Left lung (tissue), 10 donors: ENCODE measurements around the gene TTC5. TPM values are rescaled to one million over a fixed set of nuclear protein-coding genes. Genes with fewer than 3 reads are reported as not detected.

ENCODE experiments used
- ATAC-seq: fragments of 200-7000 bp; cut with Tn5 transposase; one replicate; pipeline ENCODE4 v1.9.1; 2020; ENCODE audit warnings: moderate library complexity
- DNase-seq, 4 donors: peaks; one replicate each; pipeline ENCODE4 v3.0.0-alpha.2; 2013 to 2020
- H3K27ac ChIP-seq, 2 donors: fragments of 200-600 bp; sonication (generic) in 1 of 2; one replicate each; pipeline versions ENCODE4 v1.5.0 to v1.8.0; 2020 to 2021
- H3K27me3 ChIP-seq, 2 donors: fragments of 200-600 bp; sonication (generic) in 1 of 2; one replicate each; pipeline versions ENCODE4 v1.5.0 to v1.8.0; 2020 to 2021
- H3K36me3 ChIP-seq, 2 donors: fragments of 200-600 bp; sonication (generic) in 1 of 2; one replicate each; pipeline versions ENCODE4 v1.5.0 to v1.8.0; 2020 to 2021
- H3K4me1 ChIP-seq, 2 donors: fragments of 200-600 bp; one replicate each; pipeline ENCODE4 v1.8.0; 2021
- H3K4me3 ChIP-seq, 2 donors: fragments of 200-600 bp; sonication (generic) in 1 of 2; one replicate each; pipeline versions ENCODE4 v1.5.0 to v1.8.0; 2020 to 2021; ENCODE audit warnings: mild to moderate bottlenecking in 1 of 2
- H3K9me3 ChIP-seq, 2 donors: fragments of 200-600 bp; sonication (generic) in 1 of 2; one replicate each; pipeline versions ENCODE4 v1.5.0 to v1.8.0; 2020 to 2021
- CTCF ChIP-seq, 2 donors: fragments of 200-600 bp; sonication (generic) in 1 of 2; IDR thresholded peaks; one replicate each; pipeline versions ENCODE4 v1.5.0 to v1.8.0; 2021; ENCODE audit warnings: antibody characterized with exemption in 2 of 2
- intact Hi-C, 2 donors: fragments of 100-400 bp; cut with DNase I; formaldehyde crosslinking; loops; one replicate each; pipeline versions ENCODE4 v1.11.2 to v1.14.2; 2022
- polyA plus RNA-seq, 6 donors: library from polyadenylated mRNA; unstranded; fragments of 120-200 nt; gene quantifications; one replicate each; pipeline ENCODE4 v1.2.1, GENCODE V29; 2013; ENCODE audit not compliant: insufficient read length in 6 of 6
- total RNA-seq, 2 donors: library from RNA; stranded (reverse); fragmentation: NEBNext Ultra II Directional; extraction: Animal tissue kit (Norgen Biotek cat#: 25700); gene quantifications; one replicate each; pipeline ENCODE4 v1.2.1, GENCODE V29; 2021
- donor health status: DM: no; HTN: yes; CAD: no.
- donor health status: DM: no; HTN: no; CAD: no.

TTC5 gene
- total and polyA plus RNA-seq, 8 donors: 16.6 to 27.6 (median 23.4) TPM

DNA sequence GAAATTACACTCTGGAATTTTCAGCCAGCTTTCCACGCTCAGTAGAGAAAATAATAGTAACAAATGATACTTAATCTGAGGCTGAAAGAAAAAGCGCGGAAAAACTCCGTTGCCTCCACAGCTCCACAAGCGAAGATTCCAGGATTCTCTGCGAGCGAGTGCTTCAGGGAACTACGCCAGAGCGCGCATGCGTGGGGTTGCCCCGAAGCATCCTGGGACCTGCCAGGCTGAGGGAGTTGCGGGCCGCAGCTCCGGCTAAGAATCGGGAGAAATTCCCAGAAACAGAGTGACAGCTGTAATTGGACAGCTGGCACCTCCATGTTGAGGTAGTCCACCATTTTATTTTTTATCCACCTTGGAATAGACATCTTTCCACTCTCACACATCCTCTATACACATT is 12.0 kb upstream of the TTC5 start:
- no peaks in the 10 kb centered on the region for H3K4me1 ChIP-seq
- H3K4me3 ChIP-seq: no peak overlapping the region
- intact Hi-C loops: no loop called here
- no peaks in the 10 kb centered on the region for H3K9me3 ChIP-seq
- H3K27me3 ChIP-seq: no peaks in the 10 kb centered on the region
- H3K27ac ChIP-seq: no peak overlapping the region
- peaks cover 0 to 88% of the 10 kb centered on the region in 2 donors for H3K36me3 ChIP-seq
- TF ChIP-seq CTCF (IDR thresholded peaks at IDR 0.05): no peak
- DNase-seq (no peak), ATAC-seq (no peak)

DNA sequence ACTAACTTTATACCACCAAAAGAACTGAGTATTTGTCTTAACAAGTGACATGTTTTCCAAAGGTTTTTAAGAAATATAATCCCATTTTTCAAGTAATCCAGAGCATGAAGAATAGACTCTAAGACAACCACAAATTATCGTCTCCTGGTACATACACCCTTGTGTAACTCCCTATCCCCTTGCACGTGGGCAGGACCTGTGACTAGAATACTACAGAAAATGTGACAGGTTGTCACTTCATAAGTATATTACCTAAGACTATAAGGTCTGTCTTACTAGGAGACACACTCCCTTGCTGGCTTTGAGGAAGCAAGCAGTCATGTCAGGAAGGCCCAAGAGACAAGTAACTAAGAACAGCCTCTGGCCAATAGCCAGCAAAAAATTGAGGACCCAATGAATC is 8.3 kb upstream of the TTC5 start:
- no peak for ATAC-seq
- Histone ChIP-seq H3K4me1 (no peaks in the 10 kb centered on the region), H3K4me3 (no peak overlapping the region), H3K27ac (no peak overlapping the region), H3K36me3 (peaks cover 0 to 75% of the 10 kb centered on the region in 2 donors), H3K27me3 (no peaks in the 10 kb centered on the region), H3K9me3 (no peaks in the 10 kb centered on the region)
- no peak for TF ChIP-seq CTCF (IDR thresholded peaks at IDR 0.05)
- DNase-seq: no peak
- intact Hi-C loops: no loop called here

DNA sequence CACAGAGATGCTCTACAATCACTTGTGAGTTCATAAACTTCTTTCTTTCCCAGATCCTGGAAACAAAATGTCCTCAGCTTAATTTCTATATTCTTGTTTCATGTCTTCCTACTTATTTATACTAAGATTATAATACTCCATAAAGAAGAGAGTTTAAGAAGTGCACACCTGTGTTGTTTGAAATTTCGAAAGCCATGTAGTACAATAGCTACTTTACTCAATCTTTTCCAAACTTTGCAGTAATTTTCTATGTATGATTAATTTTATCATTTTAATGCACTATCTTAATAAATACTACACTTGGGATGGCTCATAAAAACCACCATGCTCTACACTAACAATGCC is 300 bp upstream of the TTC5 start:
- Histone ChIP-seq H3K27ac (no peak overlapping the region), H3K36me3 (peaks cover 0 to 10% of the 10 kb centered on the region in 2 donors), H3K9me3 (no peaks in the 10 kb centered on the region), H3K27me3 (no peaks in the 10 kb centered on the region), H3K4me3 (peak overlapping the region in 1 of 2 donors; percentile 81), H3K4me1 (peaks cover 0 to 20% of the 10 kb centered on the region in 2 donors)
- DNase-seq (no peak), ATAC-seq (no peak)
- intact Hi-C loops: no loop called here
- TF ChIP-seq CTCF (IDR thresholded peaks at IDR 0.05): peak in 1 of 2 donors; percentile 26

- no peak overlapping the region for H3K4me3 ChIP-seq
- H3K36me3 ChIP-seq: peaks cover 0 to 48% of the 10 kb centered on the region in 2 donors
- peaks cover 0 to 20% of the 10 kb centered on the region in 2 donors for H3K4me1 ChIP-seq
- intact Hi-C loops: no loop called here
- no peak for TF ChIP-seq CTCF (IDR thresholded peaks at IDR 0.05)
- no peak for ATAC-seq
- H3K27ac ChIP-seq: no peak overlapping the region
- H3K9me3 ChIP-seq: no peaks in the 10 kb centered on the region
- no peaks in the 10 kb centered on the region for H3K27me3 ChIP-seq
- DNase-seq: no peak
These were observed 3.6 kb downstream of the TTC5 start for GRCh38 chr14:20302042-20302755.

GRCh38 chr14:20295067-20295466 is 10.7 kb downstream of the TTC5 start:
- Histone ChIP-seq H3K27me3 (no peaks in the 10 kb centered on the region), H3K4me3 (no peak overlapping the region), H3K4me1 (no peaks in the 10 kb centered on the region), H3K27ac (no peak overlapping the region), H3K9me3 (no peaks in the 10 kb centered on the region), H3K36me3 (peaks cover 0 to 97% of the 10 kb centered on the region in 2 donors)
- ATAC-seq: no peak
- no peak for DNase-seq
- TF ChIP-seq CTCF (IDR thresholded peaks at IDR 0.05): no peak
- intact Hi-C loops: no loop called here
